ENCODE results near the gene RAB8B. TPM values are rescaled to one million over a fixed set of nuclear protein-coding genes. Genes with fewer than 3 reads are reported as not detected.

The RAB8B gene
- total RNA-seq, 1 experiment from 2014 or later: 18.2 TPM

- no peaks in the 10 kb centered on the region for H3K27me3 ChIP-seq (replicated peaks; ENCODE audit: control insufficient read depth, insufficient read depth, low read length)
- no peaks in the 10 kb centered on the region for H3K9me3 Mint-ChIP-seq (ENCODE audit: unreplicated experiment)
- H3K36me3 Mint-ChIP-seq (ENCODE audit: insufficient read depth, unreplicated experiment): no peaks in the 10 kb centered on the region
- no peak overlapping the region for H3K27ac Mint-ChIP-seq (ENCODE audit: unreplicated experiment)
- H3K9me3 ChIP-seq: no peaks in the 10 kb centered on the region
- no peak for DNase-seq
- TF ChIP-seq CTCF (IDR thresholded peaks at IDR 0.05; ENCODE audit: insufficient read depth in 1 of 2, low read depth in 1 of 2, low read length in 1 of 2, severe bottlenecking in 1 of 2, unreplicated experiment in 1 of 2): no peak
- peaks cover 6% of the 10 kb centered on the region for H3K4me1 Mint-ChIP-seq (ENCODE audit: low read depth, unreplicated experiment)
- no peak overlapping the region for H3K4me3 Mint-ChIP-seq (ENCODE audit: unreplicated experiment)
- 0 out of 2 replicates have a peak, but pooled peaks cover 3% of the 10 kb centered on the region for H3K4me1 ChIP-seq
- H3K27me3 Mint-ChIP-seq (ENCODE audit: insufficient read depth, unreplicated experiment): no peaks in the 10 kb centered on the region
- BruUV-seq (replicated peaks): no TSS peak
- no peak overlapping the region for H3K4me3 ChIP-seq (ENCODE audit: low read depth, low read length)
- CTCF ChIA-PET: no interaction called here
- POLR2A ChIA-PET: no interaction called here
- intact Hi-C loops (cut with micrococcal nuclease; ENCODE audit: unreplicated experiment): no loop called here
- no peaks in the 10 kb centered on the region for H3K36me3 ChIP-seq (ENCODE audit: control insufficient read depth, insufficient read depth, low read length)
These were observed 36.9 kb downstream of the RAB8B start for GRCh38 chr15:63226155-63226883.

GRCh38 chr15:63226966-63227401 lies 37.6 kb downstream of the RAB8B start:
- H3K36me3 Mint-ChIP-seq (ENCODE audit: insufficient read depth, unreplicated experiment): no peaks in the 10 kb centered on the region
- H3K27ac Mint-ChIP-seq (ENCODE audit: unreplicated experiment): no peak overlapping the region
- Histone ChIP-seq H3K36me3 (ENCODE audit: control insufficient read depth, insufficient read depth, low read length) (no peaks in the 10 kb centered on the region), H3K4me1 (0 out of 2 replicates have a peak, but pooled peaks cover 3% of the 10 kb centered on the region), H3K27me3 (replicated peaks; ENCODE audit: control insufficient read depth, insufficient read depth, low read length) (no peaks in the 10 kb centered on the region), H3K9me3 (no peaks in the 10 kb centered on the region), H3K4me3 (ENCODE audit: low read depth, low read length) (no peak overlapping the region)
- no peaks in the 10 kb centered on the region for H3K27me3 Mint-ChIP-seq (ENCODE audit: insufficient read depth, unreplicated experiment)
- BruUV-seq (replicated peaks): no TSS peak
- POLR2A ChIA-PET: no interaction called here
- intact Hi-C loops (cut with micrococcal nuclease; ENCODE audit: unreplicated experiment): no loop called here
- no peak overlapping the region for H3K4me3 Mint-ChIP-seq (ENCODE audit: unreplicated experiment)
- peaks cover 6% of the 10 kb centered on the region for H3K4me1 Mint-ChIP-seq (ENCODE audit: low read depth, unreplicated experiment)
- no peaks in the 10 kb centered on the region for H3K9me3 Mint-ChIP-seq (ENCODE audit: unreplicated experiment)
- no peak for TF ChIP-seq CTCF (IDR thresholded peaks at IDR 0.05; ENCODE audit: insufficient read depth in 1 of 2, low read depth in 1 of 2, low read length in 1 of 2, severe bottlenecking in 1 of 2, unreplicated experiment in 1 of 2)
- CTCF ChIA-PET: no interaction called here
- no peak for DNase-seq

- H3K4me1 ChIP-seq: 0 out of 2 replicates have a peak, but pooled peaks cover 3% of the 10 kb centered on the region
- ChIA-PET POLR2A (no interaction called here), CTCF (no interaction called here)
- no peak for TF ChIP-seq CTCF (IDR thresholded peaks at IDR 0.05; ENCODE audit: insufficient read depth in 1 of 2, low read depth in 1 of 2, low read length in 1 of 2, severe bottlenecking in 1 of 2, unreplicated experiment in 1 of 2)
- BruUV-seq (replicated peaks): no TSS peak
- no peaks in the 10 kb centered on the region for H3K36me3 ChIP-seq (ENCODE audit: control insufficient read depth, insufficient read depth, low read length)
- no peaks in the 10 kb centered on the region for H3K36me3 Mint-ChIP-seq (ENCODE audit: insufficient read depth, unreplicated experiment)
- no peak overlapping the region for H3K27ac Mint-ChIP-seq (ENCODE audit: unreplicated experiment)
- H3K9me3 ChIP-seq: no peaks in the 10 kb centered on the region
- H3K4me3 Mint-ChIP-seq (ENCODE audit: unreplicated experiment): no peak overlapping the region
- H3K9me3 Mint-ChIP-seq (ENCODE audit: unreplicated experiment): no peaks in the 10 kb centered on the region
- H3K4me1 Mint-ChIP-seq (ENCODE audit: low read depth, unreplicated experiment): peaks cover 6% of the 10 kb centered on the region
- intact Hi-C loops (cut with micrococcal nuclease; ENCODE audit: unreplicated experiment): no loop called here
- no peak overlapping the region for H3K4me3 ChIP-seq (ENCODE audit: low read depth, low read length)
- no peaks in the 10 kb centered on the region for H3K27me3 ChIP-seq (replicated peaks; ENCODE audit: control insufficient read depth, insufficient read depth, low read length)
- no peaks in the 10 kb centered on the region for H3K27me3 Mint-ChIP-seq (ENCODE audit: insufficient read depth, unreplicated experiment)
- DNase-seq: no peak
These were observed 38.3 kb downstream of the RAB8B start for GRCh38 chr15:63227689-63228088.
